Testis (tissue), 3 donors: ENCODE data around the gene CDH4. TPM values are rescaled to one million over a fixed set of nuclear protein-coding genes. Genes with fewer than 3 reads are reported as not detected.

Source experiments
- DNase-seq: peaks from one replicate; pipeline ENCODE4 v3.0.0-alpha.2; 2019
- H3K27ac ChIP-seq, 2 donors: fragments of 200-600 bp; sonication (generic); one replicate each; pipeline ENCODE4 v1.5.1; 2019
- H3K27me3 ChIP-seq: fragments of 200-600 bp; sonication (generic); one replicate; pipeline ENCODE4 v1.5.1; 2019
- H3K36me3 ChIP-seq: fragments of 200-600 bp; sonication (generic); one replicate; pipeline ENCODE4 v1.5.1; 2017; ENCODE audit warnings: low read depth; ENCODE audit errors: missing control alignments
- H3K4me1 ChIP-seq: fragments of 200-600 bp; sonication (generic); one replicate; pipeline ENCODE4 v1.5.1; 2019
- H3K4me3 ChIP-seq, 2 donors: fragments of 200-600 bp; sonication (generic); one replicate each; pipeline ENCODE4 v1.5.1; 2017 to 2019
- H3K9me3 ChIP-seq: fragments of 200-600 bp; sonication (generic); one replicate; pipeline ENCODE4 v1.5.1; 2017
- POLR2A ChIP-seq: fragments of 450-650 bp; IDR thresholded peaks from one replicate; pipeline ENCODE4 v1.6.1; 2017; ENCODE audit warnings: antibody characterized with exemption, mild to moderate bottlenecking, moderate library complexity
- WGBS, 2 donors: methylation state at CpG; one replicate each; pipeline ENCODE4 v1.1.5; 2018; 5-methylcytosine and 5-hydroxymethylcytosine counted together
- intact Hi-C: fragments of 100-400 bp; cut with DNase I; formaldehyde crosslinking; loops from one replicate; pipeline ENCODE4 v1.15.1; 2023; ENCODE audit warnings: low total_unique reads
- polyA plus RNA-seq: library from polyadenylated mRNA; stranded (reverse); fragments of 350-450 nt; fragmentation: Illumina TruSeq; extraction: RNeasy Lipid Tissue Mini Kit (QIAGEN cat#74804); gene quantifications from one replicate; pipeline ENCODE4 v1.2.3, GENCODE V29; 2014; ENCODE audit warnings: low read depth, low replicate concordance; ENCODE audit not compliant: insufficient read depth
- total RNA-seq, 2 donors: library from RNA; depleted of rRNA; stranded (reverse); fragments of >200 nt; gene quantifications; one replicate each; pipeline ENCODE4 v1.2.3, GENCODE V29; 2016
- TF ChIP-seq, protein P1 (sequence below), 3 experiments: fragments of 450-650 bp in 2 of 3; fragments of 200-600 bp in 1 of 3; sonication (generic) in 1 of 3; IDR thresholded peaks; one replicate each; pipeline ENCODE4 v1.5.1; 2016 to 2019; ENCODE audit warnings: antibody characterized with exemption in 3 of 3, mild to moderate bottlenecking in 2 of 3, moderate library complexity in 1 of 3

Gene CDH4
- total and polyA plus RNA-seq, 3 donors from 2014 or later: 1.4 to 3.3 (median 1.9) TPM

DNA sequence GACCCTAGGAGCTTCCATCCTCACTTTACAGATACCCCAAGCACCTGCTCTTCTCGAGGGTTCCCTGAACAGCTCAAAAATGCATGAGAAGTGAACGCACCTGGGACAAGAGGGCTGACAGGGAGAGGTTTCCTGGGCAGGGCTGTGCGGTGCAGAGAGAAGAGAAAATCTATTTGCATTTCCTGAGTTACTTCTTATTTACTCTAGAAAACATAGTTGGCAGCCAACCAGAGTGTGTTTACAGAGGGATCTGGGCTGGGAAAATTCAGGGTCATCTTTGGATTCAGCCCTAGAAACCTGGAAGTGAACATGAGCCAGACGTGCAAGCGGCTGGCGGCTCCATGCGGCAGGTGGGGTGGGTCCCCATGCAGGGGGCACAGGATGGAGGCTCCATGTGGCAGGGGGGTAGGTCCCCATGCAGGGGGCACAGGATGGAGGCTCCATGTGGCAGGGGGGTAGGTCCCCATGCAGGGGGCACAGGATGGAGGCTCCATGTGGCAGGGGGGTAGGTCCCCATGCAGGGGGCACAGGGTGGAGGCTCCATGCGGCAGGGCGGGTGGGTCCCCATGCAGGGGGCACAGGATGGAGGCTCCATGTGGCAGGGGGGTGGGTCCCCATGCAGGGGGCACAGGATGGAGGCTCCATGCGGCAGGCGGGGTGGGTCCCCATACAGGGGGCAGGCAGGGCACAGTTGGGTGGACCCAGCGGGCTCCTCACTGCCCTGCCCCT, 471.6 kb downstream of the CDH4 start:
- Histone ChIP-seq H3K27me3 (no peaks in the 10 kb centered on the region), H3K4me3 (no peak overlapping the region), H3K9me3 (no peaks in the 10 kb centered on the region), H3K27ac (no peak overlapping the region), H3K36me3 (no peaks in the 10 kb centered on the region), H3K4me1 (no peaks in the 10 kb centered on the region)
- no peak for TF ChIP-seq POLR2A
- TF ChIP-seq, protein P1, sequence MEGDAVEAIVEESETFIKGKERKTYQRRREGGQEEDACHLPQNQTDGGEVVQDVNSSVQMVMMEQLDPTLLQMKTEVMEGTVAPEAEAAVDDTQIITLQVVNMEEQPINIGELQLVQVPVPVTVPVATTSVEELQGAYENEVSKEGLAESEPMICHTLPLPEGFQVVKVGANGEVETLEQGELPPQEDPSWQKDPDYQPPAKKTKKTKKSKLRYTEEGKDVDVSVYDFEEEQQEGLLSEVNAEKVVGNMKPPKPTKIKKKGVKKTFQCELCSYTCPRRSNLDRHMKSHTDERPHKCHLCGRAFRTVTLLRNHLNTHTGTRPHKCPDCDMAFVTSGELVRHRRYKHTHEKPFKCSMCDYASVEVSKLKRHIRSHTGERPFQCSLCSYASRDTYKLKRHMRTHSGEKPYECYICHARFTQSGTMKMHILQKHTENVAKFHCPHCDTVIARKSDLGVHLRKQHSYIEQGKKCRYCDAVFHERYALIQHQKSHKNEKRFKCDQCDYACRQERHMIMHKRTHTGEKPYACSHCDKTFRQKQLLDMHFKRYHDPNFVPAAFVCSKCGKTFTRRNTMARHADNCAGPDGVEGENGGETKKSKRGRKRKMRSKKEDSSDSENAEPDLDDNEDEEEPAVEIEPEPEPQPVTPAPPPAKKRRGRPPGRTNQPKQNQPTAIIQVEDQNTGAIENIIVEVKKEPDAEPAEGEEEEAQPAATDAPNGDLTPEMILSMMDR (IDR thresholded peaks at IDR 0.05): no peak
- no peak for DNase-seq
- intact Hi-C loops: no loop called here
- WGBS, 2 donors: 72 to 84% methylated on average over 8 to 12 of the region's 12 CpGs

DNA sequence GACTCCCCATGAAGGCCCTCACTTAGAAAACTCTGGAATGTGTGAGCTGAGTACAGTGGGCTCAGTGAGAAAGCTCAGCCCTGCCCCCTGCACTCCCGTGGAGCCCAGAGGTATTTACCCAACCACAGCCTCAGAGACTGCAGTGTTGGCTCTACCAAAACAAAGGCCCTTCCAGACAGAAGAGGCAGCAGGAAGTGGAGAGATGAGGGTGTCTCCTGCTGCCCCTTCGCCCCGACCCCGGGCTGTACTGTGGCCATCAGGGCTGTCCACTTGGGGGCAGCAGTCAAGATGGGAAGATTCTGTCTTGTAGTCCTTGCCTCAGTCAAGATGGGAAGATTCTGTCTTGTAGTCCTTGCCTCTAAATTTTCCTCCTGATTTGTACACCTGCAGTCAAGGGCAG, 472.3 kb downstream of the CDH4 start:
- DNase-seq: no peak
- intact Hi-C loops: no loop called here
- H3K4me1 ChIP-seq: no peaks in the 10 kb centered on the region
- H3K4me3 ChIP-seq: no peak overlapping the region
- H3K36me3 ChIP-seq: no peaks in the 10 kb centered on the region
- H3K27me3 ChIP-seq: no peaks in the 10 kb centered on the region
- TF ChIP-seq, protein P1 (IDR thresholded peaks at IDR 0.05): peak in 1 of 3 experiments; percentile 19
- no peak for TF ChIP-seq POLR2A
- 37 to 43% methylated on average over 4 of the region's 4 CpGs for WGBS, 2 donors
- no peaks in the 10 kb centered on the region for H3K9me3 ChIP-seq
- H3K27ac ChIP-seq: no peak overlapping the region

DNA sequence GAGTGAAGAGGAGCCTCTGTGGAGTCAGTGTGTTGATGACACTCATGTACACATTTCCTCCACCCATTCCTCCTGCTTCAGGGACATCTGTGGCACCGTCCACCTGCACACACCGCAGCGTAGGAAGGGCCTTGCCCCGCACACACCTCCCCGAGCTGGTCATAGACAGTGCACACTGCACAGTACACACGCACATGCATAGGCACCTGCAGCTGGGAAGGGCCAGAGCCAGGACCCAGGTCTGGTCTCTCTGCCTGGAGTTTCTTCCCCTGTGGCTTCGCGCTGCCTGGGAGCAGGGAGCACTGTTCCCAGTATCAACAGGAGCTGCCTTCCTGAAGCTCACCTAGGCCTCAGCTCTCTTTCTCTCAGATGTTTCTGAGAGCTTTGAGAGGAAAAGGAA, 473.1 kb downstream of the CDH4 start:
- DNase-seq: no peak
- Histone ChIP-seq H3K4me1 (no peaks in the 10 kb centered on the region), H3K9me3 (no peaks in the 10 kb centered on the region), H3K4me3 (no peak overlapping the region), H3K36me3 (no peaks in the 10 kb centered on the region), H3K27me3 (no peaks in the 10 kb centered on the region), H3K27ac (no peak overlapping the region)
- 91 to 96% methylated on average over 8 of the region's 8 CpGs for WGBS, 2 donors
- intact Hi-C loops: no loop called here
- TF ChIP-seq, protein P1 (IDR thresholded peaks at IDR 0.05): no peak
- no peak for TF ChIP-seq POLR2A

DNA sequence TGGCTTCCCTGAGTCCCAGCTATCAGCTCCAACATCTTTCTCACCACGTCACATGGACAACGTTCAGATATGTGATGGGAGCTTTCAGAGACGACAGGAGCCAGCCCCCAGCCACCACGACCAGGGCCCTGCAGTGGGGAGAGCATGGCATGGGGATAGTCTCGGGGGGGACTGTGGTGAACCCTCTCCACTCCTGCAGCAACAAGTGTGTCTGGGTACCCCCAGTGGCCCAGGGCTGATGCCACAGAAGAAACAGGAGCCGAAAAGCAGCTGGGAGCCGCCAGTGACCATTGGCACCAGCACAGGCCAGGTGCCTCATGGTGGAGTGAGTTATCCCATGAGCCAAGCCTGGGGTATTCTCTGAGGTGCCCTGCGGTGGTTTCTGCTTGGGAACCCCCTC, 473.9 kb downstream of the CDH4 start:
- intact Hi-C loops: no loop called here
- DNase-seq: no peak
- H3K27me3 ChIP-seq: no peaks in the 10 kb centered on the region
- H3K4me3 ChIP-seq: no peak overlapping the region
- 66 to 92% methylated on average over 3 to 8 of the region's 8 CpGs for WGBS, 2 donors
- no peak for TF ChIP-seq POLR2A
- H3K27ac ChIP-seq: no peak overlapping the region
- no peaks in the 10 kb centered on the region for H3K4me1 ChIP-seq
- H3K36me3 ChIP-seq: no peaks in the 10 kb centered on the region
- H3K9me3 ChIP-seq: no peaks in the 10 kb centered on the region

DNA sequence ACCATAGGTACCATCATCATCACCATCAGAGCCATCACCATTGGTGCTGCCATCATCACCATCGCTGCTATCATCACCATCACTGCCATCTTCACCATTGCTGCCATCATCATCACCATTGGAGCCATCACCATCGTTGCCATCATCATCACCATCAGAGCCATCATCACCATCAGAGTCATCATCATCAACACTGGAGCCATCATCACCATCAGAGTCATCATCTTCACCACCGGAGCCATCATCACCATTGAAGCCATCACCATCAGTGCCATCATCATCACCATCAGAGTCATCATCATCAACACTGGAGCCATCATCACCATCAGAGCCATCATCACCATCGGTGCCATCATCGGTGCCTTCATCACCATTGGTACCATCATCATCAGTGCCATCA, 474.9 kb downstream of the CDH4 start:
- Histone ChIP-seq H3K27ac (no peak overlapping the region), H3K4me1 (no peaks in the 10 kb centered on the region), H3K27me3 (no peaks in the 10 kb centered on the region), H3K4me3 (no peak overlapping the region), H3K9me3 (no peaks in the 10 kb centered on the region), H3K36me3 (no peaks in the 10 kb centered on the region)
- intact Hi-C loops: no loop called here
- 94 to 98% methylated on average over 5 of the region's 5 CpGs for WGBS, 2 donors
- DNase-seq: no peak
- no peak for TF ChIP-seq POLR2A
- TF ChIP-seq, protein P1 (IDR thresholded peaks at IDR 0.05): no peak
